ENCODE data around the gene VPS4B. TPM values are rescaled to one million over a fixed set of nuclear protein-coding genes. Genes with fewer than 3 reads are reported as not detected.

The VPS4B gene
- total and polyA plus RNA-seq, 2 donors (not counting 3 experiments of a cell fraction or from before 2014, with no cell fraction given) = 10.5 to 54.7 TPM

DNA sequence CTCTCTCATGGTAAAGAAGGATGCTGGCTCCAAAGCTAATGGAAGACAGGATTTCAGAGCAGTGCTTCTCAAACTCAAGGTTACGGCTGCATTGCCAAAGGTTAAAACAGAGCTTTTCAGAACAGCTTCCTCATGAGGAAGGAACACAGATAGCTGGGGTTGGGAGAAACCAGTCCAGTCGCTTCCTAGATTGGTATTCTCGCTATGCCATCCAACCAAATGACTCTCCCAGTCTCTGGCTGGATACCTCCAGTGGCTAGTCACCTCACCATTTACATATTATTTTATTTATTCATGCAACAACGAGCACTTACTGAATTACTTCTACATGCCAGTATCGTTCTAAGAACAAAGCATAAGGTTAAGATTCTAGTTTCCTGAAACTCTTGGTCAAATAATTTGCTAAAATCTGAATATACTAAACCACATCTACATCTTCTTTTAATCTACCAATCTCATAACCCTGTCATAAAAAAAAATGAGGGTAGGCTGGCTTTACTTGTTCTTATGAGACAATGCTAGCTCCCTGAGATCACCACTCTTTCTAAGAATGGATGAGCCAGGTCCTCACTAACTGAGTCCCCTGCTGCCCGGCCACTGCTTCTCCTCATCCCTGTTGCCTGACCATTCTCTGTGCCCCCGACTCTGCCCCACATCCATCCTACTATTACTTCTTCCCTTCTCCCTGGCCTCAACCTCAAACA, 75.6 kb downstream of the VPS4B start:
- H2AFZ ChIP-seq (ENCODE audit: low read depth, low read length) = no peak overlapping the region
- BruUV-seq (replicated peaks) = no TSS peak
- no peak for DNase-seq (ENCODE audit: low read depth, low spot score)

More for the DNA sequence above, 75.6 kb downstream of the VPS4B start:
- H3K4me3 ChIP-seq (replicated peaks in 1 of 3; ENCODE audit: insufficient read depth in 1 of 3, low read depth in 1 of 3, low read length in 3 of 3) = no peak overlapping the region
- intact Hi-C loops (cut with micrococcal nuclease) (no loop called here), dilution Hi-C loops (cut with MboI; ENCODE audit: extremely low pct_ligation_motif_present, low sequenced_read_pairs) (no loop called here)
- no peak overlapping the region for H3K9ac ChIP-seq (replicated peaks; ENCODE audit: extremely low read depth, insufficient read depth, low read length)
- TF ChIP-seq GATA2 (IDR thresholded peaks at IDR 0.05; ENCODE audit: insufficient read depth, insufficient read length, low read depth, low read length) = no peak
- no peak for TF ChIP-seq MYC (IDR thresholded peaks at IDR 0.05; ENCODE audit: low read depth, low read length)
- no peak for TF ChIP-seq POLR2A (IDR thresholded peaks at IDR 0.05; ENCODE audit: low read depth, low read length)
- no peak for TF ChIP-seq EZH2 (IDR thresholded peaks at IDR 0.05; ENCODE audit: borderline replicate concordance, low read depth, low read length, severe bottlenecking)
- TF ChIP-seq FOS (IDR thresholded peaks at IDR 0.05; ENCODE audit: borderline replicate concordance, insufficient read depth, low read length) = no peak
- TF ChIP-seq, protein P1, sequence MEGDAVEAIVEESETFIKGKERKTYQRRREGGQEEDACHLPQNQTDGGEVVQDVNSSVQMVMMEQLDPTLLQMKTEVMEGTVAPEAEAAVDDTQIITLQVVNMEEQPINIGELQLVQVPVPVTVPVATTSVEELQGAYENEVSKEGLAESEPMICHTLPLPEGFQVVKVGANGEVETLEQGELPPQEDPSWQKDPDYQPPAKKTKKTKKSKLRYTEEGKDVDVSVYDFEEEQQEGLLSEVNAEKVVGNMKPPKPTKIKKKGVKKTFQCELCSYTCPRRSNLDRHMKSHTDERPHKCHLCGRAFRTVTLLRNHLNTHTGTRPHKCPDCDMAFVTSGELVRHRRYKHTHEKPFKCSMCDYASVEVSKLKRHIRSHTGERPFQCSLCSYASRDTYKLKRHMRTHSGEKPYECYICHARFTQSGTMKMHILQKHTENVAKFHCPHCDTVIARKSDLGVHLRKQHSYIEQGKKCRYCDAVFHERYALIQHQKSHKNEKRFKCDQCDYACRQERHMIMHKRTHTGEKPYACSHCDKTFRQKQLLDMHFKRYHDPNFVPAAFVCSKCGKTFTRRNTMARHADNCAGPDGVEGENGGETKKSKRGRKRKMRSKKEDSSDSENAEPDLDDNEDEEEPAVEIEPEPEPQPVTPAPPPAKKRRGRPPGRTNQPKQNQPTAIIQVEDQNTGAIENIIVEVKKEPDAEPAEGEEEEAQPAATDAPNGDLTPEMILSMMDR (IDR thresholded peaks at IDR 0.05; ENCODE audit: extremely low read depth in 1 of 2, insufficient read depth in 1 of 2, low read depth in 1 of 2, low read length in 2 of 2) = no peak
- no peak for TF ChIP-seq JUN (IDR thresholded peaks at IDR 0.05; ENCODE audit: borderline replicate concordance, insufficient read depth, insufficient read length, low read depth)
- TF ChIP-seq, protein P2, sequence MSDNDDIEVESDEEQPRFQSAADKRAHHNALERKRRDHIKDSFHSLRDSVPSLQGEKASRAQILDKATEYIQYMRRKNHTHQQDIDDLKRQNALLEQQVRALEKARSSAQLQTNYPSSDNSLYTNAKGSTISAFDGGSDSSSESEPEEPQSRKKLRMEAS (IDR thresholded peaks at IDR 0.05; ENCODE audit: insufficient read depth, insufficient read length) = no peak
- TF ChIP-seq POLR2AphosphoS5 (IDR thresholded peaks at IDR 0.05; ENCODE audit: insufficient read depth, low read depth, low read length) = no peak
- H3K9me3 ChIP-seq (replicated peaks; ENCODE audit: control insufficient read depth, insufficient read depth, low read length) = no peaks in the 10 kb centered on the region
- no peaks in the 10 kb centered on the region for H3K79me2 ChIP-seq (ENCODE audit: control insufficient read depth, insufficient read depth, low read length)
- no peak for FAIRE-seq
- H3K27me3 ChIP-seq (ENCODE audit: control insufficient read depth in 2 of 2, insufficient read depth in 2 of 2, low read length in 2 of 2) = no peaks in the 10 kb centered on the region
- no peaks in the 10 kb centered on the region for H3K4me1 ChIP-seq (ENCODE audit: control insufficient read depth, extremely low read depth, insufficient read depth, low read length)
- ChIA-PET POLR2A (no interaction called here), CTCF (no interaction called here)
- H3K9me1 ChIP-seq (replicated peaks; ENCODE audit: control insufficient read depth, extremely low read depth, insufficient read depth, low read length) = no peaks in the 10 kb centered on the region
- H4K20me1 ChIP-seq (replicated peaks; ENCODE audit: control insufficient read depth, extremely low read depth, insufficient read depth, low read length) = no peaks in the 10 kb centered on the region
- no peak overlapping the region for H3K27ac ChIP-seq (ENCODE audit: insufficient read depth, low read depth, low read length)
- H3K36me3 ChIP-seq (ENCODE audit: control insufficient read depth in 2 of 2, extremely low read depth in 1 of 2, insufficient read depth in 2 of 2, low read length in 2 of 2) = peaks cover 18 to 29% of the 10 kb centered on the region in 2 experiments
- no peak overlapping the region for H3K4me2 ChIP-seq (ENCODE audit: insufficient read depth, low read length)
